HepG2 (cell line): ENCODE results near the gene ZCCHC7. TPM values are rescaled to one million over a fixed set of nuclear protein-coding genes. Genes with fewer than 3 reads are reported as not detected.
A peak's percentile ranks its signal among the peaks of the same experiment; 100 is the strongest.

Source experiments
- CEBPB ChIP-seq: IDR thresholded peaks from 2 replicates; pipeline ENCODE4 v1.6.1; 2011; ENCODE audit warnings: low read depth, low read length, improper control_type of control experiment, borderline replicate concordance
- GATAD1 ChIP-seq: IDR thresholded peaks from 2 replicates; pipeline ENCODE4 v1.6.1; 2016; ENCODE audit warnings: missing genetic modification reagents, missing compliant biosample characterization
- HMG20A ChIP-seq: IDR thresholded peaks from 2 replicates; pipeline ENCODE4 v1.6.1; 2016; ENCODE audit warnings: borderline replicate concordance
- HNRNPUL1 ChIP-seq: fragments of 200-400 bp; formaldehyde crosslinking; IDR thresholded peaks from 2 replicates; pipeline ENCODE4 v1.6.1; 2017; ENCODE audit warnings: low read depth, mild to moderate bottlenecking, low read length, moderate library complexity
- MED1 ChIP-seq: sonication (generic); formaldehyde crosslinking; IDR thresholded peaks from 2 replicates; pipeline ENCODE4 v1.4.0; 2020; ENCODE audit warnings: missing genetic modification reagents
- PHF21A ChIP-seq: sonication (generic); formaldehyde crosslinking; IDR thresholded peaks from 2 replicates; pipeline ENCODE4 v1.5.0; 2020; ENCODE audit warnings: mild to moderate bottlenecking, missing genetic modification reagents
- PRPF4 ChIP-seq: fragments of 200-400 bp; formaldehyde crosslinking; IDR thresholded peaks from 2 replicates; pipeline ENCODE4 v1.6.1; 2016; ENCODE audit warnings: low read length, low read depth; ENCODE audit not compliant: poor library complexity, severe bottlenecking
- SIN3B ChIP-seq: fragments of 150-350 bp; IDR thresholded peaks from 2 replicates; pipeline ENCODE4 v1.6.1; 2014; ENCODE audit warnings: low read length
- SMAD9 ChIP-seq: sonication (generic); formaldehyde crosslinking; IDR thresholded peaks from 2 replicates; pipeline ENCODE4 v1.5.1; 2020; ENCODE audit warnings: mild to moderate bottlenecking, missing genetic modification reagents
- TBX2 ChIP-seq: sonication (generic); formaldehyde crosslinking; IDR thresholded peaks from 2 replicates; pipeline ENCODE4 v1.5.0; 2020; ENCODE audit warnings: missing genetic modification reagents, mild to moderate bottlenecking, borderline replicate concordance
- ZBTB3 ChIP-seq: sonication (generic); formaldehyde crosslinking; IDR thresholded peaks from 2 replicates; pipeline ENCODE4 v1.4.0; 2020; ENCODE audit warnings: low read depth, mild to moderate bottlenecking, moderate library complexity, missing genetic modification reagents, borderline replicate concordance
- ZBTB39 ChIP-seq: sonication (generic); formaldehyde crosslinking; IDR thresholded peaks from 2 replicates; pipeline ENCODE4 v1.5.0; 2020; ENCODE audit warnings: missing genetic modification reagents
- ZMYM2 ChIP-seq: sonication (generic); formaldehyde crosslinking; IDR thresholded peaks from 2 replicates; pipeline ENCODE4 v1.8.0; 2022; ENCODE audit warnings: mild to moderate bottlenecking, missing genetic modification reagents
- ZNF512 ChIP-seq: sonication (generic); formaldehyde crosslinking; IDR thresholded peaks from 2 replicates; pipeline ENCODE4 v1.4.0; 2020; ENCODE audit warnings: mild to moderate bottlenecking, missing genetic modification reagents
- ZNF562 ChIP-seq: sonication (generic); formaldehyde crosslinking; IDR thresholded peaks from 2 replicates; pipeline ENCODE4 v1.8.0; 2022; ENCODE audit warnings: missing genetic modification reagents, borderline replicate concordance
- polyA plus RNA-seq, 8 experiments: library from polyadenylated mRNA; depleted of rRNA in 3 of 8; stranded (reverse) in 7 of 8; unstranded in 1 of 8; fragments of >200 nt; fragmentation: Illumina TruSeq in 4 of 8; extraction: Trizol in 4 of 8; gene quantifications; 2 replicates each; pipeline versions ENCODE4 v1.2.1 to v1.2.3, GENCODE V29; 2011 to 2016; ENCODE audit warnings: low read depth in 4 of 8, missing spikeins in 1 of 8, mixed read lengths in 1 of 8; ENCODE audit not compliant: insufficient read depth in 1 of 8
- total RNA-seq, 5 experiments: library from RNA; depleted of rRNA; stranded (reverse); fragments of >200 nt; fragmentation: Illumina TruSeq; extraction: Trizol; gene quantifications; 2 replicates each; pipeline ENCODE4 v1.2.3, GENCODE V29; 2016; ENCODE audit warnings: low read depth in 1 of 5
- TF ChIP-seq, protein P1 (sequence below): sonication (generic); formaldehyde crosslinking; IDR thresholded peaks from 2 replicates; pipeline ENCODE4 v1.8.0; 2022; ENCODE audit warnings: mild to moderate bottlenecking, missing genetic modification reagents, moderate library complexity
- TF ChIP-seq, protein P2 (sequence below): sonication (generic); formaldehyde crosslinking; IDR thresholded peaks from 2 replicates; pipeline ENCODE4 v1.5.1; 2020; ENCODE audit warnings: mild to moderate bottlenecking, missing genetic modification reagents, borderline replicate concordance

ZCCHC7 gene
- total and polyA plus RNA-seq, 2 of the 13 experiments (the other 11 are each of a cell fraction or from before 2014, with no cell fraction given), result 13.6 to 19.3 TPM

DNA sequence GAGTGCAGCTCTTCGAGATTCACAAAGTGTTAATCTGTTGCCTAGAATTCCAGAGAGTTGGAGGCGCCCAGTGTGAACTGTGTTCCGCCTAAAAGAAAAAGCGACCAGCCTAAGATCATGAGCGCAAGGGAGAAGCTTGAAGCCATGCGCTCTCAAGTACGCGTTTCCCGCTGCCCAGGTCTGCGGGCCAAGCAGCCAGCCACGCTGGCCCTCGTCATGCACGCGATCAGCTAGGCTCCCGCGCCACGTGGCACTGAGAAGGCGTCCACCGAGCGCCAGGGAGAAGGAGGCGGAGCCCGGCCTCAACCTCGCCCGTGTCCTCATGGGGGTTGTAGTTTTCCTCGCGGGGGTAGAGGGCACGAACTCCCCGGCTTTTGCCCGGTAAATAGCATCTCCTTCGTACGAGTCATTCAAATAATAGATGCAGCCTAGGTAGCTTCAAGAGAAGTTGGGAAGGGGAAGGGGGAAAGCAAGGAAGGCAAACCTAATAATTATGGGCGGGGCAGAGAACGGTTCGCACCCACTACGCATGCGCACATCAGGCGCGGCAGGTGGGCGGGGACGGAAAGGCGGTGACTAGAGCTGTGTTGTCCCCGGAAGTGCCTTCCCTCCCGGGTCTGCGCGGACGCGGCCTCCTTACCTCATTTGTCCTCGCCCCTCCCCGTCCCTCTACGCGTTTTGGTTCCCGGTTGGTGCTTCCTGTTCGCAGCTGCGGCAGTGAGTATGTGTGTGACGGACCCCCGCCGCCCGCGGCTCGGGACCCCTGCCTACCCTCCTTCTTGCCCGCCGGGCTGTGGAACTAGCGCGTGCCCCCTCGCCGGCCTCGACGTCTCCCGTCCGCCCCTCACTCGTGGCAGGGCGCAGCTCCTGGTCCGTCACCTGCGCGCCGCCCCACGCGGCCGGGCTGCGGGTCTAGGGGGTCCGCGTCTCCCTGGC, at the start of gene ZCCHC7 (continued):
- TF ChIP-seq HNRNPUL1, result no peak
- peak; percentile 84; the same call in 1 of the 2 replicates for TF ChIP-seq ZNF562 (CRISPR knock-in tag)
- TF ChIP-seq ZBTB39 (CRISPR knock-in tag), result 0 out of 2 replicates have a peak, but pooled peaks have one; percentile 12
- no peak for TF ChIP-seq CEBPB
- TF ChIP-seq ZMYM2, result peak; percentile 88
- TF ChIP-seq, protein P1, sequence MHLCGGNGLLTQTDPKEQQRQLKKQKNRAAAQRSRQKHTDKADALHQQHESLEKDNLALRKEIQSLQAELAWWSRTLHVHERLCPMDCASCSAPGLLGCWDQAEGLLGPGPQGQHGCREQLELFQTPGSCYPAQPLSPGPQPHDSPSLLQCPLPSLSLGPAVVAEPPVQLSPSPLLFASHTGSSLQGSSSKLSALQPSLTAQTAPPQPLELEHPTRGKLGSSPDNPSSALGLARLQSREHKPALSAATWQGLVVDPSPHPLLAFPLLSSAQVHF (CRISPR knock-in tag), result peak; percentile 90
- TF ChIP-seq PRPF4, result peak; percentile 79
- peak; percentile 80 for TF ChIP-seq GATAD1
- TF ChIP-seq SMAD9 (CRISPR knock-in tag), result peak; percentile 91
- no peak for TF ChIP-seq ZBTB3 (CRISPR knock-in tag)
- no peak for TF ChIP-seq PHF21A (CRISPR knock-in tag)
- TF ChIP-seq HMG20A (CRISPR knock-in tag), result no peak
- peak; percentile 53 for TF ChIP-seq MED1
- peak; percentile 81 for TF ChIP-seq TBX2 (CRISPR knock-in tag)
- 0 out of 2 replicates have a peak, but pooled peaks have one; percentile 75 for TF ChIP-seq ZNF512 (CRISPR knock-in tag)
- no peak for TF ChIP-seq SIN3B
- TF ChIP-seq, protein P2, sequence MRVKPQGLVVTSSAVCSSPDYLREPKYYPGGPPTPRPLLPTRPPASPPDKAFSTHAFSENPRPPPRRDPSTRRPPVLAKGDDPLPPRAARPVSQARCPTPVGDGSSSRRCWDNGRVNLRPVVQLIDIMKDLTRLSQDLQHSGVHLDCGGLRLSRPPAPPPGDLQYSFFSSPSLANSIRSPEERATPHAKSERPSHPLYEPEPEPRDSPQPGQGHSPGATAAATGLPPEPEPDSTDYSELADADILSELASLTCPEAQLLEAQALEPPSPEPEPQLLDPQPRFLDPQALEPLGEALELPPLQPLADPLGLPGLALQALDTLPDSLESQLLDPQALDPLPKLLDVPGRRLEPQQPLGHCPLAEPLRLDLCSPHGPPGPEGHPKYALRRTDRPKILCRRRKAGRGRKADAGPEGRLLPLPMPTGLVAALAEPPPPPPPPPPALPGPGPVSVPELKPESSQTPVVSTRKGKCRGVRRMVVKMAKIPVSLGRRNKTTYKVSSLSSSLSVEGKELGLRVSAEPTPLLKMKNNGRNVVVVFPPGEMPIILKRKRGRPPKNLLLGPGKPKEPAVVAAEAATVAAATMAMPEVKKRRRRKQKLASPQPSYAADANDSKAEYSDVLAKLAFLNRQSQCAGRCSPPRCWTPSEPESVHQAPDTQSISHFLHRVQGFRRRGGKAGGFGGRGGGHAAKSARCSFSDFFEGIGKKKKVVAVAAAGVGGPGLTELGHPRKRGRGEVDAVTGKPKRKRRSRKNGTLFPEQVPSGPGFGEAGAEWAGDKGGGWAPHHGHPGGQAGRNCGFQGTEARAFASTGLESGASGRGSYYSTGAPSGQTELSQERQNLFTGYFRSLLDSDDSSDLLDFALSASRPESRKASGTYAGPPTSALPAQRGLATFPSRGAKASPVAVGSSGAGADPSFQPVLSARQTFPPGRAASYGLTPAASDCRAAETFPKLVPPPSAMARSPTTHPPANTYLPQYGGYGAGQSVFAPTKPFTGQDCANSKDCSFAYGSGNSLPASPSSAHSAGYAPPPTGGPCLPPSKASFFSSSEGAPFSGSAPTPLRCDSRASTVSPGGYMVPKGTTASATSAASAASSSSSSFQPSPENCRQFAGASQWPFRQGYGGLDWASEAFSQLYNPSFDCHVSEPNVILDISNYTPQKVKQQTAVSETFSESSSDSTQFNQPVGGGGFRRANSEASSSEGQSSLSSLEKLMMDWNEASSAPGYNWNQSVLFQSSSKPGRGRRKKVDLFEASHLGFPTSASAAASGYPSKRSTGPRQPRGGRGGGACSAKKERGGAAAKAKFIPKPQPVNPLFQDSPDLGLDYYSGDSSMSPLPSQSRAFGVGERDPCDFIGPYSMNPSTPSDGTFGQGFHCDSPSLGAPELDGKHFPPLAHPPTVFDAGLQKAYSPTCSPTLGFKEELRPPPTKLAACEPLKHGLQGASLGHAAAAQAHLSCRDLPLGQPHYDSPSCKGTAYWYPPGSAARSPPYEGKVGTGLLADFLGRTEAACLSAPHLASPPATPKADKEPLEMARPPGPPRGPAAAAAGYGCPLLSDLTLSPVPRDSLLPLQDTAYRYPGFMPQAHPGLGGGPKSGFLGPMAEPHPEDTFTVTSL (CRISPR knock-in tag), result peak; percentile 65
